Measurements from ENCODE around the gene DXO.

Gene DXO

DNA sequence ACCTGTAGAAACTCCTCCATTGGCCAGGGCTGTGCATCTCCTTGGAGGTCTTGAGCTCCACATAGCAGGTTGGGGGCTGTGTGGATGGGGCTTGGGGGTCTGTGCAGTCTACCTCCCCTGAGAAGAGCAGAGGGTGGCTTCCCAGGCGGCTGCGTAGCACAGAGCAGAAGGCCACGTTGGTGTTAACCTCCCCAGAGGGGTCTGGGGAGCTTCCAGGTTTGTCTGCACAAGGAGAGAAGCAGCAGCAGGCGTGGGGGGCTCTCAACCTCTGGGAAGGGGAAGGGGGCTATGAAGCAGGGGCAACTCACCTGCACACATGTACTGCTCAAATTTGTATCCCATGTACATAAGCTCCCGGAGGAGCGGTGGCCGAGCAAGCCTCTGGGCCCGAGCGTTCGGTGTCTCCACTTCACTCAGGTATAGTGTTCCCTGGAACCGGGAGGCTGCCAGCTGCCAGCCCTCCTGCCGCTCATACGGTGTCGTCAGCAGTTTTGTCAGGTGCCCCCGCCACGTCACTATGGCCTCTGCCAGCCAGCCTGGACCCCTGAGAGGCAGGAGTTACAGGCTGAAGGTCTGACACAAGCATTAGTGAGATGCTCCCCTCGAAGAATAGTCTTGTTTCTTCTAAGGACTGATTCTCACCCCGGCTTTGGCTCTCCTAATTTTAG is 1.2 kb downstream of the DXO start:
- H3K4me3 ChIP-seq: peak overlapping the region; percentile 72 to 75
- DNase-seq: no peak
- H3K36me3 ChIP-seq: peaks cover 20 to 50% (median 44%) of the 10 kb centered on the region in 3 donors
- no peaks in the 10 kb centered on the region for H3K27me3 ChIP-seq
- intact Hi-C loops (cut with DNase I; ENCODE audit: low total_unique reads): no loop called here
- H3K4me1 ChIP-seq: peaks cover 0 to 36% (median 28%) of the 10 kb centered on the region in 4 donors
- H3K9me3 ChIP-seq: no peaks in the 10 kb centered on the region
- TF ChIP-seq, protein P1, sequence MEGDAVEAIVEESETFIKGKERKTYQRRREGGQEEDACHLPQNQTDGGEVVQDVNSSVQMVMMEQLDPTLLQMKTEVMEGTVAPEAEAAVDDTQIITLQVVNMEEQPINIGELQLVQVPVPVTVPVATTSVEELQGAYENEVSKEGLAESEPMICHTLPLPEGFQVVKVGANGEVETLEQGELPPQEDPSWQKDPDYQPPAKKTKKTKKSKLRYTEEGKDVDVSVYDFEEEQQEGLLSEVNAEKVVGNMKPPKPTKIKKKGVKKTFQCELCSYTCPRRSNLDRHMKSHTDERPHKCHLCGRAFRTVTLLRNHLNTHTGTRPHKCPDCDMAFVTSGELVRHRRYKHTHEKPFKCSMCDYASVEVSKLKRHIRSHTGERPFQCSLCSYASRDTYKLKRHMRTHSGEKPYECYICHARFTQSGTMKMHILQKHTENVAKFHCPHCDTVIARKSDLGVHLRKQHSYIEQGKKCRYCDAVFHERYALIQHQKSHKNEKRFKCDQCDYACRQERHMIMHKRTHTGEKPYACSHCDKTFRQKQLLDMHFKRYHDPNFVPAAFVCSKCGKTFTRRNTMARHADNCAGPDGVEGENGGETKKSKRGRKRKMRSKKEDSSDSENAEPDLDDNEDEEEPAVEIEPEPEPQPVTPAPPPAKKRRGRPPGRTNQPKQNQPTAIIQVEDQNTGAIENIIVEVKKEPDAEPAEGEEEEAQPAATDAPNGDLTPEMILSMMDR (IDR thresholded peaks at IDR 0.05): no peak
- H3K27ac ChIP-seq: peak overlapping the region; percentile 93 to 95

DNA sequence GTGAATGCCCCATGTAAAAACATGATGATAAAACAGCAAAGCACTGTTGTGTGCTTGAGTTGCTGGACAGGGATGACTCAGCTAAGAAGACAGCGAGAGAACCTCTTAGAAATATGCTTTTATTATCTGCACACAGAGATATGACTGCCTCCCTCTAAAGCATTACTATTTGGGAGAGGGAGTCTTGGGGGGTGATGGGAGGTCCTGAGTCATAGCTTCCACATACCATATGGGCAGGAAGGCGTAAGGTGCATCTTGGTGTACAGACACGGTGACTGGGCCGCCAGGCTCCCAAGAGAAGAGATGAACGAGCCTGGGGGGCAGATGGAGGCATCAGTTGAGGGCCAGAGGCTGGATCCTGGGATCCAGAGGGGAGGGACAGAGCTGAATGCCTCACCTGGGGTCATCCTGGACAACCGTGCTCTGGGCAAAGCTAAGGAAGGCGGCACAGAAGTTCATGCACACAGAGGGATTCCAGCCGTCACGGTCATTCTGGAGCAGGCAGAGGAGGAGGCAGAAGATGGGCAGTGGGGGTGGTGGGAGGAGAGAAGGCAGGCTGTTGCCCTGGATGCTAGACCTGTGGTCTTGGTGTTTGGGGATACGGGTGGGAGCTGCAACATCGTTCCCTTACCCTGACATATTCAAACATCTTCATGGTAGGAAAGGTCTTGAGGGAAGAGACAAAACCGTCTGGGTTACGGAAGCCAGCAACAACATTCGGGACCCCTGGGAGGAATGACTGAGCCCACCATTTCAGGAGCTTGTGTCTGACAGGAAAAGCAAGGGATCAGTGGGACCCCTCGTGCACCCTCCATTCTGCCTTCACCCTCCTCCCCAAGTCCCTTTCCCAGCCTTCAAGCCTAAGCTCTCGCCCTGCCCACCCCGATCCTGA is 2.0 kb downstream of the DXO start:
- H3K4me3 ChIP-seq: no peak overlapping the region
- peak overlapping the region; percentile 93 to 95 for H3K27ac ChIP-seq
- peaks cover 0 to 36% (median 28%) of the 10 kb centered on the region in 4 donors for H3K4me1 ChIP-seq
- H3K27me3 ChIP-seq: no peaks in the 10 kb centered on the region
- TF ChIP-seq, protein P1 (IDR thresholded peaks at IDR 0.05): no peak
- peaks cover 24 to 58% (median 52%) of the 10 kb centered on the region in 3 donors for H3K36me3 ChIP-seq
- no peaks in the 10 kb centered on the region for H3K9me3 ChIP-seq
- no peak for DNase-seq
- intact Hi-C loops (cut with DNase I; ENCODE audit: low total_unique reads): no loop called here

DNA sequence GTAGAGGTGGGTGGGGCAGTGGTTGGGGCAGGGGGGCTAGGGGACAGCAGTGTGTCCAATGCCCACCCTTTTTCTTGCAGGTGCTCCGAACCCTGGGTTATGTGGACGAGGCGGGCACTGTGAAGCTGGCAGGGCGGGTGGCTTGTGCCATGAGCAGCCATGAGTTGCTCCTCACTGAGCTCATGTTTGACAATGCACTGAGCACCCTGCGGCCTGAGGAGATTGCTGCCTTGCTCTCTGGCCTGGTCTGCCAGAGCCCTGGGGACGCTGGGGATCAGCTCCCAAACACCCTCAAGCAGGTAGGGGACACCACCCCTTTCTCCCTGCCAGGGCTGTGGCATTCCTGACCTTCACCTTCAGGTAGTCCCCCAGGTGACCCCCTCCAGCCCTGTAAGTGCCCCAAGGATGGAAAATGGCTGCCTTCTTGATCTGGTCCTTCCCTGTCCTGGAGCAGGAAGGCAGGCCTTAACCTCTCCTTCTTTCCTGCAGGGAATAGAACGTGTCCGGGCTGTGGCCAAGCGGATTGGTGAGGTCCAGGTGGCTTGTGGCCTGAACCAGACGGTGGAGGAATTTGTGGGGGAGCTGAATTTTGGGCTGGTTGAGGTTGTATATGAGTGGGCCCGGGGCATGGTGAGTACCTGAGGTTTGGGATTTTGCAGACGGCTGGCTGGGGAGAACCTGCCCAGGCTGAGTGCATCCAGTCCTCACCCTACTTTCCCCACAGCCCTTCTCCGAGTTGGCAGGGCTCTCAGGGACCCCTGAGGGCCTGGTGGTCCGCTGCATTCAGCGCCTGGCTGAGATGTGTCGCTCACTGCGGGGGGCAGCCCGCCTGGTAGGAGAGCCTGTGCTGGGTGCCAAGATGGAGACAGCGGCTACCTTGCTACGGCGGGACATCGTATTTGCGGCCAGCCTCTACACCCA is 2.9 kb downstream of the DXO start:
- no peak overlapping the region for H3K4me3 ChIP-seq
- H3K27me3 ChIP-seq: no peaks in the 10 kb centered on the region
- peaks cover 0 to 35% (median 28%) of the 10 kb centered on the region in 4 donors for H3K4me1 ChIP-seq
- TF ChIP-seq, protein P1 (IDR thresholded peaks at IDR 0.05): no peak
- intact Hi-C loops (cut with DNase I; ENCODE audit: low total_unique reads): no loop called here
- no peaks in the 10 kb centered on the region for H3K9me3 ChIP-seq
- H3K36me3 ChIP-seq: peaks cover 32 to 67% (median 61%) of the 10 kb centered on the region in 3 donors
- no peak overlapping the region for H3K27ac ChIP-seq
- DNase-seq: peak in 1 of 2 donors; percentile 63

DNA sequence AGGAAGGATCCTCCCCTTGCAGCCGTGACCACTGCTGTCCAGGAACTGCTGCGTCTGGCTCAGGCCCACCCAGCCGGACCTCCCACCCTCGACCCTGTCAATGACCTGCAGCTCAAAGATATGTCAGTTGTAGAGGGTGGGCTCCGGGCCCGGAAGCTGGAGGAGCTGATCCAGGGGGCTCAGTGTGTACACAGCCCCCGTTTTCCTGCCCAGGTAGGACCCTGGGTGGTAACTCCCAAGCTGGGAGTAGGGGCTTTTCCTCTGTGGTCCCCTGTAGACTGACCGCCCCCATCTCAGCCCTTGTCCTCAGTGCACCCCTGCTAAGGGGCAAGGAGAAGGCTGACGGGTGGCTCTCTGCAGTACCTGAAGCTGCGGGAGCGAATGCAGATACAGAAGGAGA is 3.6 kb downstream of the DXO start:
- H3K9me3 ChIP-seq: no peaks in the 10 kb centered on the region
- intact Hi-C loops (cut with DNase I; ENCODE audit: low total_unique reads): no loop called here
- no peak overlapping the region for H3K27ac ChIP-seq
- H3K36me3 ChIP-seq: peaks cover 40 to 74% (median 68%) of the 10 kb centered on the region in 3 donors
- H3K27me3 ChIP-seq: no peaks in the 10 kb centered on the region
- TF ChIP-seq, protein P1 (IDR thresholded peaks at IDR 0.05): no peak
- peak in 1 of 2 donors; percentile 9 for DNase-seq
- peaks cover 0 to 29% (median 23%) of the 10 kb centered on the region in 4 donors for H3K4me1 ChIP-seq
- H3K4me3 ChIP-seq: no peak overlapping the region

DNA sequence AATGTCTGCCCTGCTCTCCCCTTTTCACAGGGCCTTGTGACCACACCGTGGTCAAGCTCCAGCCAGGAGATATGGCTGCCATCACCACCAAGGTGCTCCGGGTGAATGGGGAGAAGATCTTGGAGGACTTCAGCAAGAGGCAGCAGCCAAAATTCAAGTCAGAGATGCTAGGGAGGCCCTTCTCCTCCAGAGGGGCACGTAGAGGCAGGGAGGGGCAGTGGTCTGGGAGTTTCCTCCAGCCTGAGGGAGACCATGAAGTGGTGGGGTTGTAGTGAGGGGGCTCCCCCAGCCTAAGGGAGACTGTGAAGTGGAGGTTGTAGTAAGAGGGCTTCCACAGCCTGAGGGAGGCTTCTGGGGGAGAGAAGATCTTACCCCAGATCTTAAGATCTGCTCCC is 4.0 kb downstream of the DXO start:
- intact Hi-C loops (cut with DNase I; ENCODE audit: low total_unique reads): no loop called here
- TF ChIP-seq, protein P1 (IDR thresholded peaks at IDR 0.05): no peak
- H3K4me1 ChIP-seq: peaks cover 0 to 25% (median 19%) of the 10 kb centered on the region in 4 donors
- H3K4me3 ChIP-seq: no peak overlapping the region
- H3K36me3 ChIP-seq: peaks cover 44 to 78% (median 72%) of the 10 kb centered on the region in 3 donors
- H3K27me3 ChIP-seq: no peaks in the 10 kb centered on the region
- H3K27ac ChIP-seq: no peak overlapping the region
- H3K9me3 ChIP-seq: no peaks in the 10 kb centered on the region
- DNase-seq: no peak
